H1 (cell line): Measurements from ENCODE around the gene ETV1. TPM values are rescaled to one million over a fixed set of nuclear protein-coding genes. Genes with fewer than 3 reads are reported as not detected.
A peak's percentile ranks its signal among the peaks of the same experiment; 100 is the strongest.

Source experiments
- CTCF ChIA-PET: fragments of 300-600 bp; sonication (Branson Sonifier 250); formaldehyde crosslinking; loops from one replicate; lab custom pipeline; 2021; ENCODE audit not compliant: partially characterized antibody; lab: Charles Lee
- POLR2A ChIA-PET: fragments of 300-600 bp; sonication (Branson Sonifier 250); formaldehyde crosslinking; loops from one replicate; lab custom pipeline; 2021; ENCODE audit warnings: inconsistent platforms; ENCODE audit not compliant: partially characterized antibody; lab: Charles Lee
- DNase-seq, 2 experiments: peaks; one replicate each; pipeline versions ENCODE4 v3.0.0 to v3.0.0-alpha.2; 2010 to 2022; ENCODE audit warnings: low spot score in 2 of 2, low read depth in 1 of 2, mixed read lengths in 1 of 2
- FAIRE-seq: peaks from 2 replicates; lab custom pipeline; 2011; peaks lifted over from hg19 to GRCh38; lab: Jason Lieb, UNC
- H2AFZ ChIP-seq: 2 replicates; pipeline ENCODE4 v1.8.1; 2012; ENCODE audit warnings: low read length, inconsistent platforms
- H2AK5ac ChIP-seq: 2 replicates; pipeline ENCODE4 v1.6.1; 2013; ENCODE audit warnings: low read depth, low read length
- H2BK120ac ChIP-seq: replicated peaks from 2 replicates; pipeline ENCODE3; 2013; ENCODE audit warnings: low read depth, low read length, inconsistent platforms
- H2BK12ac ChIP-seq: 2 replicates; pipeline ENCODE4 v1.6.1; 2013; ENCODE audit warnings: low read depth, low read length
- H2BK15ac ChIP-seq: 2 replicates; pipeline ENCODE4 v1.6.1; 2013; ENCODE audit warnings: low read length
- H2BK20ac ChIP-seq: 2 replicates; pipeline ENCODE4 v1.6.1; 2013; ENCODE audit warnings: low read length
- H2BK5ac ChIP-seq: 2 replicates; pipeline ENCODE4 v1.6.1; 2013; ENCODE audit warnings: low read depth, low read length
- H3K14ac ChIP-seq: 2 replicates; pipeline ENCODE4 v1.6.1; 2013; ENCODE audit warnings: inconsistent platforms; ENCODE audit not compliant: insufficient read length
- H3K18ac ChIP-seq: 2 replicates; pipeline ENCODE4 v1.6.1; 2013; ENCODE audit warnings: low read length; ENCODE audit errors: extremely low read depth
- H3K23ac ChIP-seq: 2 replicates; pipeline ENCODE4 v1.6.1; 2013; ENCODE audit warnings: inconsistent platforms; ENCODE audit not compliant: insufficient read length
- H3K23me2 ChIP-seq: 2 replicates; pipeline ENCODE4 v1.6.1; 2013; ENCODE audit warnings: low read depth, low read length
- H3K27ac ChIP-seq: 2 replicates; pipeline ENCODE4 v1.6.1; 2011; ENCODE audit warnings: low read depth, low read length, inconsistent platforms
- H3K27me3 ChIP-seq, 4 experiments: replicated peaks in 1 of 4; 1 replicate in 1 of 4; 2 replicates in 3 of 4; pipeline versions ENCODE4 v1.6.1 to v1.8.1; 2011 to 2013; ENCODE audit warnings: low read length in 3 of 4, mild to moderate bottlenecking in 3 of 4, inconsistent platforms in 2 of 4, mixed read lengths in 2 of 4, moderate library complexity in 1 of 4; ENCODE audit not compliant: control insufficient read depth in 3 of 4, insufficient read depth in 3 of 4; ENCODE audit errors: extremely low read depth in 1 of 4
- H3K36me3 ChIP-seq, 4 experiments: 2 replicates each; pipeline versions ENCODE4 v1.6.1 to v1.8.1; 2011 to 2013; ENCODE audit warnings: mild to moderate bottlenecking in 4 of 4, low read length in 3 of 4, moderate library complexity in 2 of 4, control low read depth in 1 of 4, inconsistent platforms in 1 of 4; ENCODE audit not compliant: insufficient read depth in 4 of 4, control insufficient read depth in 2 of 4
- H3K4ac ChIP-seq: replicated peaks from 2 replicates; pipeline ENCODE3; 2013; ENCODE audit warnings: low read length, low read depth, mixed read lengths, inconsistent platforms; ENCODE audit not compliant: insufficient read length
- H3K4me1 ChIP-seq, 4 experiments: replicated peaks in 1 of 4; 1 replicate in 1 of 4; 2 replicates in 3 of 4; pipeline versions ENCODE4 v1.6.1 to v1.8.1; 2011 to 2013; ENCODE audit warnings: low read length in 3 of 4, inconsistent platforms in 2 of 4, mixed read lengths in 1 of 4; ENCODE audit not compliant: insufficient read depth in 4 of 4, control insufficient read depth in 3 of 4
- H3K4me2 ChIP-seq, 2 experiments: 2 replicates each; pipeline versions ENCODE4 v1.6.1 to v1.8.1; 2011 to 2013; ENCODE audit warnings: low read depth in 2 of 2, low read length in 2 of 2, control low read depth in 1 of 2, inconsistent platforms in 1 of 2, mild to moderate bottlenecking in 1 of 2; ENCODE audit not compliant: insufficient read depth in 1 of 2
- H3K4me3 ChIP-seq, 4 experiments: fragments of 200-600, 300-600 bp in 1 of 4; sonication (generic), shearing (Covaris generic), sonication (Bioruptor Twin) in 1 of 4; 2 replicates each; pipeline versions ENCODE4 v1.5.1 to v1.8.1; 2011 to 2016; ENCODE audit warnings: low read length in 4 of 4, low read depth in 3 of 4, control low read depth in 2 of 4, inconsistent platforms in 2 of 4, mild to moderate bottlenecking in 2 of 4, mixed read lengths in 1 of 4, moderate library complexity in 1 of 4; ENCODE audit not compliant: insufficient read depth in 2 of 4; ENCODE audit errors: extremely low read depth in 1 of 4
- H3K56ac ChIP-seq: replicated peaks from 2 replicates; pipeline ENCODE3; 2013; ENCODE audit warnings: low read depth, mild to moderate bottlenecking, mixed read lengths, low read length, inconsistent platforms; ENCODE audit not compliant: insufficient read length
- H3K79me1 ChIP-seq: 2 replicates; pipeline ENCODE4 v1.6.1; 2013; ENCODE audit warnings: low read depth, low read length, control low read depth
- H3K79me2 ChIP-seq, 2 experiments: 2 replicates each; pipeline versions ENCODE4 v1.6.1 to v1.8.1; 2012 to 2013; ENCODE audit warnings: low read length in 2 of 2, mild to moderate bottlenecking in 2 of 2, inconsistent platforms in 1 of 2; ENCODE audit not compliant: insufficient read depth in 2 of 2, control insufficient read depth in 1 of 2
- H3K9ac ChIP-seq, 4 experiments: replicated peaks in 1 of 4; 1 replicate in 1 of 4; 2 replicates in 3 of 4; pipeline versions ENCODE4 v1.6.1 to v1.8.1; 2011 to 2013; ENCODE audit warnings: low read depth in 3 of 4, low read length in 3 of 4, control low read depth in 2 of 4, mild to moderate bottlenecking in 2 of 4, moderate library complexity in 2 of 4, inconsistent platforms in 1 of 4; ENCODE audit errors: extremely low read depth in 1 of 4
- H3K9me3 ChIP-seq, 2 experiments: 2 replicates each; pipeline versions ENCODE4 v1.6.1 to v1.8.1; 2012 to 2013; ENCODE audit warnings: mild to moderate bottlenecking in 2 of 2, moderate library complexity in 2 of 2, control low read depth in 1 of 2, inconsistent platforms in 1 of 2, low read depth in 1 of 2, low read length in 1 of 2, mixed read lengths in 1 of 2; ENCODE audit not compliant: insufficient read depth in 2 of 2
- H4K20me1 ChIP-seq, 2 experiments: replicated peaks in 1 of 2; 2 replicates each; pipeline versions ENCODE3 to v1.8.1; 2011 to 2013; ENCODE audit warnings: inconsistent platforms in 2 of 2, low read length in 2 of 2, mild to moderate bottlenecking in 1 of 2; ENCODE audit not compliant: insufficient read depth in 2 of 2, control insufficient read depth in 1 of 2
- H4K5ac ChIP-seq: 2 replicates; pipeline ENCODE4 v1.6.1; 2013; ENCODE audit warnings: low read length, low read depth, mixed read lengths, inconsistent platforms; ENCODE audit not compliant: insufficient read length
- H4K8ac ChIP-seq: 2 replicates; pipeline ENCODE4 v1.8.0; 2013; ENCODE audit warnings: mild to moderate bottlenecking, moderate library complexity, low read length, inconsistent platforms; ENCODE audit not compliant: insufficient read depth; ENCODE audit errors: extremely low read depth
- H4K91ac ChIP-seq: replicated peaks from 2 replicates; pipeline ENCODE3; 2013; ENCODE audit warnings: low read length, mixed read lengths, inconsistent platforms; ENCODE audit not compliant: insufficient read length
- CBX8 ChIP-seq: fragments of 300-800, 300-1000 bp; sonication (generic); IDR thresholded peaks from 2 replicates; pipeline ENCODE4 v1.7.1; 2016; ENCODE audit warnings: low read depth, low read length, borderline replicate concordance
- POLR2AphosphoS5 ChIP-seq: IDR thresholded peaks from 2 replicates; pipeline ENCODE4 v1.6.1; 2011; ENCODE audit warnings: low read depth, low read length
- SIN3A ChIP-seq, 2 experiments: IDR thresholded peaks in 1 of 2; conservative IDR thresholded peaks in 1 of 2; 2 replicates each; pipeline ENCODE4 v1.6.1; 2011 to 2012; ENCODE audit warnings: low read length in 2 of 2, improper control_type of control experiment in 1 of 2, low read depth in 1 of 2, mild to moderate bottlenecking in 1 of 2
- WGBS, 2 experiments: shearing (Covaris generic) in 1 of 2; methylation state at CpG; one replicate each; pipeline versions ENCODE4 v1.1.6 to v1.1.7; 2013 to 2015; ENCODE audit warnings: low lambda C conversion rate in 2 of 2, mixed read lengths in 2 of 2, inconsistent platforms in 1 of 2, low coverage in 1 of 2, missing lambda C conversion rate in 1 of 2; ENCODE audit not compliant: insufficient replicate concordance in 2 of 2, insufficient coverage in 1 of 2, insufficient read length in 1 of 2; ENCODE audit errors: extremely low coverage in 1 of 2, missing lambda C conversion rate in 1 of 2; 5-methylcytosine and 5-hydroxymethylcytosine counted together
- polyA plus RNA-seq, 7 experiments: library from polyadenylated mRNA; depleted of rRNA in 3 of 7; stranded (reverse) in 5 of 7; unstranded in 2 of 7; fragments of >200 nt in 5 of 7; fragments of 200-250 nt in 2 of 7; gene quantifications; 1 replicate in 5 of 7; 2 replicates in 1 of 7; 4 replicates in 1 of 7; pipeline versions ENCODE4 v1.2.1 to v1.2.3, GENCODE V29; 2011 to 2013; ENCODE audit warnings: missing spikeins in 2 of 7, mixed read lengths in 2 of 7
- total RNA-seq: library from RNA; stranded (reverse); fragmentation: NEBNext Ultra II Directional; extraction: Animal tissue kit (Norgen Biotek cat#: 25700); gene quantifications from 2 replicates; pipeline ENCODE4 v1.2.1, GENCODE V29; 2021
- TF ChIP-seq, protein P1 (sequence below): IDR thresholded peaks from 2 replicates; pipeline ENCODE4 v1.6.1; 2011; ENCODE audit warnings: low read length, improper control_type of control experiment

Gene ETV1
- total and polyA plus RNA-seq, 2 of the 8 experiments (the other 6 are each of a cell fraction or from before 2014, with no cell fraction given) = 58.3 to 91.2 TPM

DNA sequence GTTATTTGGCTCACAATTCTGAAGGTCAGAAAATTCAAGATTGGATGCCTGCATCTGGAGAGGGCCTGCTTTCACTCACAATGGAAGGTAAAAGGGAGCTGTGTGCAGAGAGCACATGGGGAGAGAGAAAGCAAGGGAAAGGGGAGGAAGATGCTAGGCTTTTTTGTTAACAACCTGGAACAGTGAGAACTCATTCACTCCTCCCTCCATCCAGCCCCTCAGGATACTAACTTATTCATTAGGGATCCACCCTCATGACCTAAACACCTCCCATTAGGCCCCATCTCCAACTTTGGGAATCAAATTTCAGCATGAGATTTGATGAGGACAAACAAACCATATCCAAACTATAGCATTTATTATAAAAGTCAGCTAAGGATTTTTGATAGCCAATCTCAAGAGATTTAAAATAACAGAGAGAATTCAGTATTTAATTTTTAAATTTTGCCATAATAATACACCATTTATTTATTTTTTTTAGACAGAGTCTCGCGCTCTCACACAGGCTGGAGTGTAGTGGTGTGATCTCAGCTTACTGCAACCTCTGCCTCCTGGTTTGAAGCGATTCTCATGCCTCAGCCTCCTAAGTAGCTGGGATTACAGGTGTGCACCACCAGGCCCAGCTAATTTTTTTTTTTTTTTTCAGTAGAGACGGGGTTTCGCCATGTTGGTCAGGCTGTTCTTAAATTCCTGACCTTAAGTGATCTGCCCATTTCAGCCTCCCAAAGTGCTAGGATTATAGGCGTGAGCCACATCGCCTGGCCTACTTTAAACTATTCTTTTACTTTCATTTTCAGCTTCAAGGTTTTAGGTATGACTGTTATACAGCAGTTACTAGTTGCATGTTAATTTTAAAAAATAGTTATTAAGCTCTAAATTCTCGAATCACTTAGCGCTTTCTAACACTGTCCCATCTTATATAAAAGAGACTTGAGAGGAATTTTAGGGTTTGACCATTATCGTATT lies 20.3 kb upstream of the ETV1 start:
- POLR2A ChIA-PET = interaction anchor here (0.9 kb wide), 1 partner anchor 21 kb away, joined by 4 read pairs; no protein-coding TSS in a partner anchor
- Histone ChIP-seq H3K14ac (no peak overlapping the region), H3K56ac (no peak overlapping the region), H2BK5ac (no peak overlapping the region), H2BK12ac (no peak overlapping the region), H3K79me2 (no peaks in the 10 kb centered on the region), H3K18ac (no peak overlapping the region), H2AFZ (no peak overlapping the region), H2AK5ac (no peak overlapping the region), H4K5ac (no peak overlapping the region), H3K4me3 (no peak overlapping the region), H3K23me2 (no peaks in the 10 kb centered on the region), H2BK20ac (no peak overlapping the region), H4K8ac (no peak overlapping the region), H4K20me1 (no peaks in the 10 kb centered on the region), H3K4me1 (no peaks in the 10 kb centered on the region; a peak in 1 of 7 replicates), H3K27ac (no peak overlapping the region), H2BK120ac (no peak overlapping the region), H3K36me3 (no peaks in the 10 kb centered on the region), H2BK15ac (no peak overlapping the region), H3K23ac (no peak overlapping the region), H3K4me2 (no peak overlapping the region), H3K9ac (no peak overlapping the region), H3K9me3 (no peaks in the 10 kb centered on the region), H3K4ac (no peak overlapping the region), H3K79me1 (no peaks in the 10 kb centered on the region), H4K91ac (no peak overlapping the region), H3K27me3 (no peaks in the 10 kb centered on the region; a peak in 1 of 7 replicates)
- 91% methylated on average over 10 of the region's 10 CpGs; no CpG with 5 or more reads in 1 of the 2 experiments for WGBS, 2 experiments
- DNase-seq (no peak), FAIRE-seq (no peak)
- CTCF ChIA-PET = no interaction called here
- TF ChIP-seq SIN3A (conservative IDR thresholded peaks at IDR 0.05 in 1 of 2, IDR thresholded peaks at IDR 0.05 in 1 of 2; ENCODE audit: low read depth in 1 of 2, low read length in 2 of 2) (no peak), CBX8 (no peak), POLR2AphosphoS5 (peak; percentile 53; the same call in 1 of the 2 replicates)
- TF ChIP-seq, protein P1, sequence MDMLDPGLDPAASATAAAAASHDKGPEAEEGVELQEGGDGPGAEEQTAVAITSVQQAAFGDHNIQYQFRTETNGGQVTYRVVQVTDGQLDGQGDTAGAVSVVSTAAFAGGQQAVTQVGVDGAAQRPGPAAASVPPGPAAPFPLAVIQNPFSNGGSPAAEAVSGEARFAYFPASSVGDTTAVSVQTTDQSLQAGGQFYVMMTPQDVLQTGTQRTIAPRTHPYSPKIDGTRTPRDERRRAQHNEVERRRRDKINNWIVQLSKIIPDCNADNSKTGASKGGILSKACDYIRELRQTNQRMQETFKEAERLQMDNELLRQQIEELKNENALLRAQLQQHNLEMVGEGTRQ = no peak
